ENCODE measurements around the gene ATN1. TPM values are rescaled to one million over a fixed set of nuclear protein-coding genes. Genes with fewer than 3 reads are reported as not detected.
"Not testable (repeated sequence)": the region's sequence is repeated elsewhere in the genome, so short reads cannot be mapped to it uniquely, and the experiment has no call there.

ATN1 gene
- total and polyA plus RNA-seq, 3 donors from 2014 or later: 40.5 to 73.2 (median 63.4) TPM

GRCh38 chr12:6887460-6887859 lies 40.3 kb upstream of the ATN1 start:
- intact Hi-C loops (cut with DNase I; ENCODE audit: low total_unique reads): no loop called here
- TF ChIP-seq CTCF (IDR thresholded peaks at IDR 0.05) (no peak), POLR2A (IDR thresholded peaks at IDR 0.05) (no peak)
- H3K27ac ChIP-seq: no peak overlapping the region
- no peak for DNase-seq
- no peaks in the 10 kb centered on the region for H3K36me3 ChIP-seq (ENCODE audit: low read depth, missing control alignments)
- no peak overlapping the region for H3K4me3 ChIP-seq
- H3K9me3 ChIP-seq: no peaks in the 10 kb centered on the region
- no peaks in the 10 kb centered on the region for H3K4me1 ChIP-seq
- H3K27me3 ChIP-seq: no peaks in the 10 kb centered on the region
- WGBS, 2 donors: 86 to 88% methylated on average over 8 of the region's 8 CpGs

DNA sequence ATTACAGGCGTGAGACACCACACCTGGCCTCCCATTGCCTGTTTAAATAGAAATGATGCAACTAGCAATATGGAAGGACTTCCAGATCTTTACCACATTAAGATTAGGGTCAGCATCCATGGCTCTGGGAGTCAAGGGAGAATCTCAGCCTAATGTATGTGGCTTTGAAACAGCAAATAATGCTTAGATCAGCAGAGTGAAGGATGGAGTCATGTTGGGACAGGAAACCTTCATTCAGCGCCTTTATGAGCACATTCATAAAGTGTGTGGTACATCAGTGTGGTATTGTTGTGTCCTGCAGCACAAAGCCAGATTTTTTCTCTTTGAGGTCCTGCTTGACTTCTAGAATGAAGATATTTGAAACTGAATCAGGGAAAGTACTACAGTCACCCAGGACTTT lies 39.4 kb upstream of the ATN1 start:
- Histone ChIP-seq H3K4me1 (no peaks in the 10 kb centered on the region), H3K4me3 (no peak overlapping the region), H3K9me3 (no peaks in the 10 kb centered on the region), H3K36me3 (ENCODE audit: low read depth, missing control alignments) (no peaks in the 10 kb centered on the region), H3K27ac (no peak overlapping the region), H3K27me3 (no peaks in the 10 kb centered on the region)
- WGBS, 2 donors: 82 to 89% methylated on average over 1 to 2 of the region's 2 CpGs
- intact Hi-C loops (cut with DNase I; ENCODE audit: low total_unique reads): no loop called here
- TF ChIP-seq CTCF (IDR thresholded peaks at IDR 0.05) (no peak), POLR2A (IDR thresholded peaks at IDR 0.05) (no peak)
- DNase-seq: no peak

DNA sequence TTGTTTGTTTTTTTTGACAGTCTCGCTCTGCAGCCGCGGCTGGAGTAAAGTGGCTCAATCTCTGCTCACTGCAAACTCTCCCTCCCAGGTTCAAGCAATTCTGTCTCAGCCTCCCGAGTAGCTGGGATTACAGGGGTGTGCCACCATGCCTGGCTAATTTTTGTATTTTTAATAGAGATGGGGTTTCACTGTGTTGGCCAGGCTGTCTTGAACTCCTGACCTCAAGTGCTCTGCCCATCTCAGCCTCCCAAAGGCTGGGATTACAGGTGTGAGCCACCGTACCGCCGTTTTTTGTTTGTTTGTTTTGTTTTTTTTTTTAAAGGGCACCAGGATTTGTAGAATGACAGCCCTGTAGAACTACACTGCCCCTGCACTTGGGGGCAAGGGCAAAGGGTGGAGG lies 39.0 kb upstream of the ATN1 start:
- H3K27ac ChIP-seq; intact Hi-C loops (cut with DNase I; ENCODE audit: low total_unique reads); H3K27me3 ChIP-seq; DNase-seq; H3K4me1 ChIP-seq; H3K36me3 ChIP-seq (ENCODE audit: low read depth, missing control alignments); H3K9me3 ChIP-seq; H3K4me3 ChIP-seq: not testable (repeated sequence)
- WGBS, 2 donors: 80 to 81% methylated on average over 7 of the region's 7 CpGs

DNA sequence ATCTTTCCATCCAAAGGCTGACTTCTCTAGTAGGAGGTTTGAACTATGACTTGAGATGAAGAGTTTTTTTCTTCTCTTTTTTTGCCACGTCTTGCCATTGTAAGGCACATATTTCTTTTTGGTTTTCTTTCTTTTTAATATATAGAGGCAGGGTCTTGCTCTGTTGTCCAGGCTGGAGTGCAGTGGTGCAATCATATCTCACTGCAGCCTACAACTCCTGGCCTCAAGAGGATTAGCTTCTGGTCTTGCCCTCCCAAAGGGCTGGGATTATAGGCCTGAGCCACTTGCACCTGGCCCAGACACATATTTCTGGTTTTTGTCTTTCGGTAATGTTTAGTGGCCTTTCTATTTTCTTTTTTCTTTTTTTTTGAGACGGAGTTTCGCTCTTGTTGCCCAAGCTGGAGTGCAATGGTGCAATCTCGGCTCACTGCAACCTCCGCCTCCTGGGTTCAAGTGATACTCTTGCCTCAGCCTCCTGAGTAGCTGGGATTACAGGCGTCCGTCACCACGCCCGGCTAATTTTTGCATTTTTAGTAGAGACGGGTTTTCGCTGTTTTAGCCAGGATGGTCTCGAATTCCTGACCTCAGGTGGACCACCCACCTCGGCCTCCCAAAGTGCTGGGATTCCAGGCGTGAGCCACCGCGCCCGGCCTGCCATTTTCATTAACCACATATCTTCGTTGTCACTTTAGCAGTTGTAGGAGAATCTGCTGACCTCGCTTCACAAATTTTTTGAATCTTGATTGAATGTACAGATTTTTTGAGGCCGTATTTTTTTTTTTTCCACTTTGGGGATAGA lies 37.8 kb upstream of the ATN1 start:
- WGBS, 2 donors: 66 to 76% methylated on average over 21 of the region's 21 CpGs
- H3K9me3 ChIP-seq; H3K36me3 ChIP-seq (ENCODE audit: low read depth, missing control alignments); H3K27me3 ChIP-seq; intact Hi-C loops (cut with DNase I; ENCODE audit: low total_unique reads); DNase-seq; H3K4me1 ChIP-seq: not testable (repeated sequence)
- H3K4me3 ChIP-seq: peak overlapping the region; percentile 39 to 70
- H3K27ac ChIP-seq: peak overlapping the region; percentile 92 to 95

DNA sequence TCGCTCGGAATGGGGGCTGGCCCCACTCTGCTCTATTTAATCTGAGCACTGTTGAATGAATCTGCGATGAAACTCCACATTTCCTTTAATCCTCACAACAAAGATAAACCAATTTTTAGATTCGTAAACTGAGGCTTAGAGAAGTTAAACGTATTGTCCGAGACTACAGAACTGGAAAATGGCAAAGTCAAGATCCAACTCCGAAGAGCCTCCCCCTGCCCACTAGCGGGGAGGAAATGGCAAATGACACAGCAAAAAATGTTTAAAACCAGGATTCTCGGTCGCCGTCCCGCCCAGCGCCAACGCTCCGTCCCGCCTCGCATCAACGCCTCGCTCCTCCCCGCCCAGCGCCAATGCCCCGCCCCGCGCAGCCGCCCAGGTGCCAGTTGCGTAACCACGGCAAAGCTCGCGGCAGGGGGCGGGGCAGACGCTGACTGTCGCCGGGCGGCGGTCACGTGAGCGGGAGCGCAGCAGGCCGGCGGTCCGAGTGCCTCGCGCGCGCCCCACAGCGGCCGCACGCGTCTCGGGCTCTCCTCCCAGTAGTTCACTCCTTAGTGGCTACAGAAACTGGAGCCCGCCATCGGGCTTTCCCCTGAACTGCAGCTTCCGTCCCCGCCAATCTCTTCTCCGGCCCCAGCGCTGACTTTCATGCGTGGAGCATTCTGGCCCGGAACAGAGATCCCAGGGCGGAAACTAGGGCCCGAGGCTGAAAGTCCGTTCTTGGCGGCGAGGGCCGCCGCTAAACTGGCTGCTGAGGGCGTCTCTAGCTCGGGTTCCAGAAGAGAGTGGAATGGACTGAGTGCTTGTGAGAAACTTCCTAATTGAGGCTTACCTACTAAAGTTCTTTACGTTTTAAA lies 36.7 kb upstream of the ATN1 start:
- H3K4me1 ChIP-seq: no peaks in the 10 kb centered on the region
- TF ChIP-seq CTCF (IDR thresholded peaks at IDR 0.05) (peak; percentile 69 to 95 (median 90)), POLR2A (IDR thresholded peaks at IDR 0.05) (peak; percentile 61)
- peak; percentile 98 for DNase-seq
- H3K4me3 ChIP-seq: peak overlapping the region; percentile 39 to 70
- WGBS, 2 donors: 1 to 2% methylated on average over 7 to 67 of the region's 68 CpGs
- intact Hi-C loops (cut with DNase I; ENCODE audit: low total_unique reads): no loop called here
- no peaks in the 10 kb centered on the region for H3K9me3 ChIP-seq
- no peaks in the 10 kb centered on the region for H3K36me3 ChIP-seq (ENCODE audit: low read depth, missing control alignments)
- peak overlapping the region; percentile 93 to 95 for H3K27ac ChIP-seq
- H3K27me3 ChIP-seq: no peaks in the 10 kb centered on the region
